ENCODE measurements around the gene CYTH3.
A peak's percentile ranks its signal among the peaks of the same experiment; 100 is the strongest.

The CYTH3 gene, protein sequence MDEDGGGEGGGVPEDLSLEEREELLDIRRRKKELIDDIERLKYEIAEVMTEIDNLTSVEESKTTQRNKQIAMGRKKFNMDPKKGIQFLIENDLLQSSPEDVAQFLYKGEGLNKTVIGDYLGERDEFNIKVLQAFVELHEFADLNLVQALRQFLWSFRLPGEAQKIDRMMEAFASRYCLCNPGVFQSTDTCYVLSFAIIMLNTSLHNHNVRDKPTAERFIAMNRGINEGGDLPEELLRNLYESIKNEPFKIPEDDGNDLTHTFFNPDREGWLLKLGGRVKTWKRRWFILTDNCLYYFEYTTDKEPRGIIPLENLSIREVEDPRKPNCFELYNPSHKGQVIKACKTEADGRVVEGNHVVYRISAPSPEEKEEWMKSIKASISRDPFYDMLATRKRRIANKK

DNA sequence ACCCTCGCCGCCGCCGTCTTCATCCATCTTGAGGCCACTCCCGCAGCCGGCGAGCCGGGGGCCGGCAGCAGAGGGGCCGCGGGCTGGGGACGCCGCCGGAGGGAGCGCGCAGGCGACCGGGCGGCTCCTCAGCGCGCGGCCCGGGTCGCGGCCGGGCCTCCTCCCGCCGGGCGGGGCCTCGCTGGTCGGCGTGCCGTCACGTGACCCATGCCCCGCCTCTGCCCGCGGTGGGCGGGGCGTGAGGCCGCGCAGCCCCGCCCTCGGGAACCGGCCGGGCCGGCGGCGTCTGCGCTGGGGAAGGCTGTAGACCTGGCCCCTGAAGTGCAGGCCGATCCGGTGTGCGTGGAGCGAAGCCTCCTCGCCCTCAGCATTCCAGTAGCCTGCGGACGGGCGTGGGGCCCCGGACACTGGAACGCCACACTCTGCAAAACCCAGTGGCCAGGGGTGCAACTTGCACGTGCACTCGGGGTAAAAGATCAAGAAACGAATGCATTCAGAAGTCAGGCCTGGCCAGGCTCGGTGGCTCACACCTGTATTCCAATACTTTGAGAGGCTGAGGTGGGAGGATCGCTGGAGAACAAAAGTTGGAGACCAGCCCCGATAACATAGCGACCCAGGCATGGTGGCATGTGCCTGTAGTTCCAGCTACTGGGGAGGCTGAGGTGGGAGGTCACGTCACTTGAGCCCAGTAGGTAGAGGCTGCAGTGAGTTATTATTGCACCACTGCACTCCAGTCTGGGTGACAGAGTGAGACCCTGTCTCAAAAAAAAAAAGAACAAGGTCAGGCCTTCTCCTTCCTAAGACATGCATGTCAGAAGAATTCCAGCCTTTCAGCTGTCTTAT lies at the start of gene CYTH3:
Gene CYTH3, minus strand, starts transcription at position 144 of the 843 bp plus-strand sequence. Its CDS starts 117 bp downstream, at position 27.
- peak within 1 kb of the TSS; percentile 51 for H3K27ac ChIP-seq
- no peaks in the 10 kb centered on the region for H3K36me3 ChIP-seq (ENCODE audit: control insufficient read depth, insufficient read depth, low read length)
- TF ChIP-seq, protein P1, sequence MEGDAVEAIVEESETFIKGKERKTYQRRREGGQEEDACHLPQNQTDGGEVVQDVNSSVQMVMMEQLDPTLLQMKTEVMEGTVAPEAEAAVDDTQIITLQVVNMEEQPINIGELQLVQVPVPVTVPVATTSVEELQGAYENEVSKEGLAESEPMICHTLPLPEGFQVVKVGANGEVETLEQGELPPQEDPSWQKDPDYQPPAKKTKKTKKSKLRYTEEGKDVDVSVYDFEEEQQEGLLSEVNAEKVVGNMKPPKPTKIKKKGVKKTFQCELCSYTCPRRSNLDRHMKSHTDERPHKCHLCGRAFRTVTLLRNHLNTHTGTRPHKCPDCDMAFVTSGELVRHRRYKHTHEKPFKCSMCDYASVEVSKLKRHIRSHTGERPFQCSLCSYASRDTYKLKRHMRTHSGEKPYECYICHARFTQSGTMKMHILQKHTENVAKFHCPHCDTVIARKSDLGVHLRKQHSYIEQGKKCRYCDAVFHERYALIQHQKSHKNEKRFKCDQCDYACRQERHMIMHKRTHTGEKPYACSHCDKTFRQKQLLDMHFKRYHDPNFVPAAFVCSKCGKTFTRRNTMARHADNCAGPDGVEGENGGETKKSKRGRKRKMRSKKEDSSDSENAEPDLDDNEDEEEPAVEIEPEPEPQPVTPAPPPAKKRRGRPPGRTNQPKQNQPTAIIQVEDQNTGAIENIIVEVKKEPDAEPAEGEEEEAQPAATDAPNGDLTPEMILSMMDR (IDR thresholded peaks at IDR 0.05), result no peak

DNA sequence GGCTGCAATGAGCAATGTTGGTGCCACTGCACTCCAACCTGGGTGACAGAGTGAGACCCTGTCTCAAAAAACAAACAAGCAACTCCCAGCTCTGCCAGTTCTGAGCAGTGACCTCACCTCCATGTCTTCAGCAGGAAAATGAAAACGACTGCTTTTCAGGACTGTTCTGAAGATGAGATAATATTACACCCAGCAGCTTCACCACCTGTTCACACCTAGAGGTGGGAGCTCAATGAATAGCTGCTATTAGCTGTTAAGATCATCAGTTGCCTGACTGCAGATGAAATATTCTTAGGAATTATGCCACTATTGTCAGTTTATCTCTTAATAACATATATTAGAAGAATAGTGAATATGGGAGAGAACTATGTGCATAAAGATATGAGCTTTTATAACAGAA lies 48.4 kb upstream of the CYTH3 start:
- TF ChIP-seq, protein P1 (IDR thresholded peaks at IDR 0.05), result no peak
- no peaks in the 10 kb centered on the region for H3K9me3 ChIP-seq (ENCODE audit: control insufficient read depth, low read length)
- no peak overlapping the region for H3K4me2 ChIP-seq (ENCODE audit: low read length)
- H3K27me3 ChIP-seq (ENCODE audit: control insufficient read depth, insufficient read depth, low read length), result no peaks in the 10 kb centered on the region
- H3K36me3 ChIP-seq (ENCODE audit: control insufficient read depth, insufficient read depth, low read length), result no peaks in the 10 kb centered on the region
- H3K4me3 ChIP-seq (ENCODE audit: low read depth, low read length), result no peak overlapping the region
- no peak overlapping the region for H3K9ac ChIP-seq
- no peaks in the 10 kb centered on the region for H3K79me2 ChIP-seq
- H3K4me1 ChIP-seq, result no peaks in the 10 kb centered on the region
- no peak overlapping the region for H2AFZ ChIP-seq
- H3K27ac ChIP-seq, result no peak overlapping the region

More for the DNA sequence above, at the start of gene CYTH3:
- H2AFZ ChIP-seq, result peak within 1 kb of the TSS; percentile 96
- H3K4me2 ChIP-seq (ENCODE audit: low read length), result peak within 1 kb of the TSS; percentile 96
- peak within 1 kb of the TSS; percentile 34 for H3K9ac ChIP-seq
- no peaks in the 10 kb centered on the region for H3K9me3 ChIP-seq (ENCODE audit: control insufficient read depth, low read length)
- no peaks in the 10 kb centered on the region for H3K4me1 ChIP-seq
- peak within 1 kb of the TSS; percentile 70 for H3K4me3 ChIP-seq (ENCODE audit: low read depth, low read length)
- no peaks in the 10 kb centered on the region for H3K27me3 ChIP-seq (ENCODE audit: control insufficient read depth, insufficient read depth, low read length)
- peaks cover 5% of the 10 kb centered on the region for H3K79me2 ChIP-seq

DNA sequence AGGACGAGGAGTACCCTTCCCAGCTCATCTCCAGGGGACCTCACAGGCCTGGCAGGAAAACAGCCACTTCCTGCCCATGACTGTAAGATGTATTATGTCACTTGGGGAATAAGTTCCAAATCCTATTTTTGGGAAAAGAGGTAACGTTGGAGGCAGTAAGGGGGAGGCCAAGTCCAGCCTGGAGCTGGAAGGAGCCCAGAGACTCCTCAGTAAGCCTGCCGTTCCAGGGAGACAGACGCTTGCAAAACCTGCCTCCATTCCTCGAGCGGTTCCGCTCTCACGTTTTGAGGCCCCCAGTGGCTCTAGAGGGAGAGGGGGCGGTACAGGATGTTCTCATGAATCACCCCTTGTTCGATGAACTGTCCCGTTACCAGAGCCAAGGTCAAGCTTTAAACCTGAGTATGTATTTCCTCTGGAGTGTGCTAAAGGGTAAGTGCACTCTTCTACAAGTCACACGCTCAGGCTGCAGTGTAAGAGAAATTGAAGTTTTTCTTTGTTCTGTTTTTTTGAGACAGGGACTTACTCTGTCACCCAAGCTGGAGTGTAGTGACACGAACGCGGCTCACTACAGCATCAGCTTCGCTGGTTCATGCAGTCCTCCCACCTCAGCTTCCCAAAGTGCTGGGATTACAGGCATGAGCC lies 45.5 kb upstream of the CYTH3 start:
- Histone ChIP-seq H3K4me3 (ENCODE audit: low read depth, low read length) (no peak overlapping the region), H3K36me3 (ENCODE audit: control insufficient read depth, insufficient read depth, low read length) (no peaks in the 10 kb centered on the region), H3K9ac (no peak overlapping the region), H3K4me2 (ENCODE audit: low read length) (no peak overlapping the region), H3K9me3 (ENCODE audit: control insufficient read depth, low read length) (no peaks in the 10 kb centered on the region), H3K4me1 (no peaks in the 10 kb centered on the region), H3K79me2 (no peaks in the 10 kb centered on the region), H3K27me3 (ENCODE audit: control insufficient read depth, insufficient read depth, low read length) (no peaks in the 10 kb centered on the region), H2AFZ (no peak overlapping the region), H3K27ac (peak overlapping the region; percentile 16)
- TF ChIP-seq, protein P1 (IDR thresholded peaks at IDR 0.05), result no peak

DNA sequence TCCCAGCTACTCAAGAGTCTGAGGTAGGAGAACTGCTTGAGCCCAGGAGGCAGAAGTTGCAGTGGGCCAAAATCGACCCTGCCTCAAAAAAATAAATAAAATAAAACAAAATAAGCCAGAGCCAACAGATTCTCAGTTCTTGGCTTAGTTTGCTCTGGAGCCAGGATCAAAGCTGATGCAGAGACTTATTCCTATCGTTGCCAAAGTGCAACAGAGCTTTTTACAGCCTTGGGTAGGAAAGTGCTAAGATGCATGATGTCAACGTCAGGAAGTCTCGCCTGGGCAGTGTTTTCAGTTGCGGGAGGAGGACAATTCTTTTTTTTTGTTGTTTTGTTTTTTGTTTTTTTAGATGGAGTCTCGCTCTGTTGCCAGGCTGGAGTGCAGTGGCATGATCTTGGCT lies 43.8 kb upstream of the CYTH3 start:
- no peaks in the 10 kb centered on the region for H3K27me3 ChIP-seq (ENCODE audit: control insufficient read depth, insufficient read depth, low read length)
- no peaks in the 10 kb centered on the region for H3K9me3 ChIP-seq (ENCODE audit: control insufficient read depth, low read length)
- no peak overlapping the region for H3K4me2 ChIP-seq (ENCODE audit: low read length)
- no peak overlapping the region for H2AFZ ChIP-seq
- no peaks in the 10 kb centered on the region for H3K79me2 ChIP-seq
- TF ChIP-seq, protein P1 (IDR thresholded peaks at IDR 0.05), result no peak
- H3K36me3 ChIP-seq (ENCODE audit: control insufficient read depth, insufficient read depth, low read length), result no peaks in the 10 kb centered on the region
- no peak overlapping the region for H3K9ac ChIP-seq
- no peak overlapping the region for H3K4me3 ChIP-seq (ENCODE audit: low read depth, low read length)
- no peak overlapping the region for H3K27ac ChIP-seq
- H3K4me1 ChIP-seq, result no peaks in the 10 kb centered on the region
